Anterior cingulate cortex (tissue), 58 donors: ENCODE data around the gene RAI14.
A peak's percentile ranks its signal among the peaks of the same experiment; 100 is the strongest.

ENCODE experiments used
- DNase-seq, 58 donors: peaks; one replicate each; lab custom pipeline; 2025; lab: John Stamatoyannopoulos, UW

Gene RAI14

GRCh38 chr5:34838785-34839714 lies 182.9 kb downstream of the RAI14 start, which contains the start of gene TTC23L:
Gene TTC23L, plus strand, starts transcription at chr5:34839164. Its CDS starts 1,508 bp downstream, at chr5:34840672.
- peak; percentile 47 to 91 (median 80) for DNase-seq

- DNase-seq: no peak
Measured at GRCh38 chr5:34841816-34842215, 185.7 kb downstream of the RAI14 start.

DNA sequence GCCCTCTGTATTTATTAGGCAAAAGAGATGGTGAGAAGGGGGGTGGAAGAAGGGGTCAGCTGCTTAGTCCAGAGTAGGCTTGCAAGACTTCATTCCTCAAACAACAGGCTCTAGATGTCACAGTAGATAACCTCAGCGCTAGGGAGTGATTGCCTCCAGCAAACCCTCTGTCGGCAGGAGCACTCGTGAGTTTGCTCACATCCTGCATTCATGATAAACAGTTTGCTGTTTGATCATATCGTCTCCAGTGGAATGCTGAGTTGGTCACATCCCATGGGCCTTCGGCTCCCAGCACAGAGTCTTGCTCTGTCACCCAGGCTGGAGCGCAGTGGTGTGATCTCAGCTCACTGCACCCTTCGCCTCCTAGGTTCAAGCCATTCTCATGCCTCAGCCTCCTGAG lies 186.4 kb downstream of the RAI14 start:
- DNase-seq: no peak

- DNase-seq: no peak
Measured at GRCh38 chr5:34843497-34843896, 187.4 kb downstream of the RAI14 start.

DNA sequence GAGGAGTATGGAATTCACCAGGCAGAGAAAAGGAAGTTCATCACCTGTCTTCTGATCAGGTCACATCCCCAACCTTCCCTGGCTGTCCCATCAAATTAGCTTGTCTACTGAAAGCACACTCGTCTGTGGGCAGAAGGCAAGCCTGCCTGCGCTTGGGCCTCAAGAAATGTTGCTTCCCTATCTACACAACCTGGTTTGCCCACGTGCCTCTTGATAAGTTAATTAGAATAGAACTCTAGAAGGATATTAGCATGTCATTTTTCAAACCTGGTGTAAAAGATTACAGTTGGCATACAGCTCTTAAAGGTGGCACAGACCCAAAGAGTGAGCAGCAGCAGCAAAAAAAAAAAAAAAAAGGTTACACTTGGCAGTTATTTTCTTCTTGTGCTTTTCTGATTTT lies 188.0 kb downstream of the RAI14 start:
- no peak for DNase-seq

DNA sequence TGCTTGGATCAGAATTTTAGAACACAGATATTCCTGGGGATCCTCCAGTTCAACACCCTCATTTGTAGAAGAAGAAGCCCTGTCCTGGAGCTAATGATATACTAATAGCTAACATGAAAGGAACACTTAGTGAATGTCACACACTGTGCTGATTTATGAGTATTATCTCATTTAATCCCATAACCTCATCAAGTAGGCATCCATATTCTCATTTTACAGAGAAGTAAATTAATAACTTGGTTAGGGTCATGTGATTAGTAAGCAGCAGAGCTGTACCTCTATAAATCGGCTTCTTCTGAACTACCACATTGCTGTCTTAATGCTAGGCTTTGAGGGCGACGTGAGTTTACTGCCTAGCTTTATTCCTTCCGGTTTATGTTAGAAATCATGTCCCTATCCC lies 188.9 kb downstream of the RAI14 start:
- no peak for DNase-seq

DNA sequence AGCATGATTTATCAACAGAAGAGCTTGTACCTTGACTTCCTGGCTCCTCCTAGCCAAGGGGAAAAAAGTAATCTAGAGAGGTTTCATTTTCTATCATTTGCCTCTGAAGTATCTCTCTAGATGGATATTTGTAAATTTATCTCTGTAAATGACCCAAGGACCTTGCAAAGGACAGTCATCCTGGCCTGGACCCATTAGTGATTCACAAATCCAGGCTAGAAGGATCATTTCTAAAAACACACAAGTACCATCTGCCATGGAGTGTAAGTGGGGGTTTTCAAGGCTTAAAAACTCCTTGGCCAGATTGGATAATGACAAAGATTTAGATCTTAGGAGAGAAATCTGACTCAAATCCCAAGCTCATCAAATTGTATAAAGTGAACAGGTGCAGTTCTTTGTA lies 190.9 kb downstream of the RAI14 start:
- no peak for DNase-seq

- DNase-seq: no peak
Measured at GRCh38 chr5:34847552-34847951, 191.4 kb downstream of the RAI14 start.

DNA sequence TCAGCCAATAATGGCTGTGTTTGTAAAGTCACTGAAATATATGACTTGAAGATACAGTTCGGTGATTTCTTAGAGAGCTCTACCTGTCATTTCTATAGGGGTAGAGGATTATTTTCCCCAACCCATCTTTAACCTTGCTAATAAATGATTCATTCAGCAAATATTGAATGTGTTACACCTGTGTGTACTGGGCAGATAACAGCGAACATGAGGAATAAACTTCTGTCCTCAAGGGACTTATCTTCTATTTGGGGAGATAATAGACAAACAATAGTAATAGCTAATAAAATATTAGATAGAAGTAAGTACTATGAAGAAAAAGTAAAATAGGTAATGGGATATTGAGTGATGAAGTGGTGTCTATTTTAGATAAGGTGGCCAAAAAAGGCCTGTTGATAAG lies 192.1 kb downstream of the RAI14 start:
- no peak for DNase-seq

- no peak for DNase-seq
Measured at GRCh38 chr5:34849253-34849652, 193.1 kb downstream of the RAI14 start.

- DNase-seq: no peak
Measured at GRCh38 chr5:34854459-34855174, 198.5 kb downstream of the RAI14 start.

GRCh38 chr5:34857161-34857560 lies 201.0 kb downstream of the RAI14 start:
- no peak for DNase-seq

- DNase-seq: no peak
Measured at GRCh38 chr5:34857894-34858293, 201.8 kb downstream of the RAI14 start.

DNA sequence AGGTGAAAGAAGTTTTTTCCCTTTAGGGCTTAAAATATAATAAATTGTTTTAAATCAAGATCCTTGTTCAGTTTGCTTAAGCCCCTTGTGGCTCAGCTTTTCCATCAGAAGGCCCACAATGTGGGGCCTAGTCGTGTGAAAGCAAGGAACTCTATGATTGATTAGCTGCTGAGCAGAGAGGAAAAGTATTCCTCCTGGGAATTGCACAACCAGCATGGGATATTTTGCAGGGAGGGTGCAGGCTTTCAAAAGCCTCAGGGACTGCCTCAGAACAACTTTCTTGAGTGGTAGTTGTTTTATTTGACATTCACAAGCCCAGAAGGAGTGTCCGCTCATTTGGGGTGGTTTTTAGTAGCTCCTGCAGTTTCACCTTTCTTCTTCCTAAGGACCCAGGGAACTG lies 202.7 kb downstream of the RAI14 start:
- no peak for DNase-seq

GRCh38 chr5:34859253-34859652 lies 203.1 kb downstream of the RAI14 start:
- DNase-seq: no peak

- no peak for DNase-seq
Measured at GRCh38 chr5:34863946-34864345, 207.8 kb downstream of the RAI14 start.

DNA sequence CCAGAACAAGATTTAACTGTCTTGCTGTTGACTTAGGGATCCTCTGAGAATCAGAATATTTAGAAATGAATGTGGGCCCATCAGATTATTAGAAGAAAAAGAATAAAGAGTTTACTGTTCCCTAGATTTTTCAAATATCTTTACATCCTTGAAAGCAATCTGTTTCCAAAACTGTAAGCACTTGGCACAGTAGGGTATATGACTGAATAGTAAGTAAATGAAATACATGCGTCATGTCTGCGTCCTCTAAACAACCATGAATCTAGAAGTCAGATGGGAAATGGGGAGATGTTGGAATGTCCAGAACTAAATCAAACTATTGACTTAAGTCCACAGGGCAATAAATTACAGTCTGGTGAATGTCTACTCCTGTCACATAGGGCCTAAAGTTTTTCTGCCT lies 209.0 kb downstream of the RAI14 start:
- DNase-seq: no peak

DNA sequence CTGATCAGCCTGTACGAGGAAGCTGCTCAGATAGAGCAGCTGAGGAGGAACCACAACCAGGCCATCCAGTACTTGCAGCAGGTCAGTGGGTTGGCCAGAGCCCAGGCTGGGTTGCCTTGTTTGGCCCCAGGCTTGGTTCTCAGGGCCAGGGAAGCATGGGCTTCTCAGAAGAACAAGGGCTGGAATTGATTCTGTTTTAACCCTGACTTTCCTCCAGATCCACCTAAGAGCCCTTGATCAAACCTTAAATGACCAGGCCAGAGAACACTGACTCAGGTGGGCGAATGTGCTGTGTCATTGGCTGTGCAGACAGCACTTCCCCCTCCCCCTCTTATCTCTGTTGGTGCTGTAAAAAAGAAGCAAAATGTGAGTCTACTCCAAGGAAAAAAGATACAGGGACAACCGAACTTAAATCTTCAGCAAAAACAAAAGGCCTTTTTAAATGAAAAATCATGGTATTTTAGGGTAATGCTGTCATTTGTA lies 210.9 kb downstream of the RAI14 start:
- DNase-seq: peak in 13 of 58 donors; percentile 1 to 23 (median 5)

DNA sequence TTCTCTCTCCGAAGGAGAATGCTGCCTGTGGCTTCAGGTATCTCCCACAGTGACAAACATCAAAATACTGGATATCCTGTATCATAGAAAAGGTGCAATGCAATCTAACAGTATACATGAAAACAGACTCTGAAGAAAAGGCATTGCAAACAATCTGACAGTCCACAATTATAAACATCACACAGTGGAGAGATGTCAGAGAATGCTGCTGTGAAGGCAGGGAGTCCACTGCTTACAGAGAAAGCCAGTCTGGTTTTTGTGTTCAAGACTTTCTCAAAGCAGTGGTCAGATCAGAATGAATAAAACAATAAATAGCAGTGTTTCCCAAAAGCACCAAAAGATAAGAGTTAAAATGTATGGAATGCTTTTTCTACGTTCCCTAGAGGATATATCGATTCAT lies 211.5 kb downstream of the RAI14 start:
- DNase-seq: no peak

- peak in 3 of 58 donors; percentile 3 to 12 (median 6) for DNase-seq
Measured at GRCh38 chr5:34868791-34869190, 212.7 kb downstream of the RAI14 start.

GRCh38 chr5:34869256-34869655 lies 213.1 kb downstream of the RAI14 start:
- peak in 4 of 58 donors; percentile 2 to 29 (median 10) for DNase-seq
